ENCODE data around the gene VWF.
"Not testable (repeated sequence)": the region's sequence is repeated elsewhere in the genome, so short reads cannot be mapped to it uniquely, and the experiment has no call there.

VWF gene

DNA sequence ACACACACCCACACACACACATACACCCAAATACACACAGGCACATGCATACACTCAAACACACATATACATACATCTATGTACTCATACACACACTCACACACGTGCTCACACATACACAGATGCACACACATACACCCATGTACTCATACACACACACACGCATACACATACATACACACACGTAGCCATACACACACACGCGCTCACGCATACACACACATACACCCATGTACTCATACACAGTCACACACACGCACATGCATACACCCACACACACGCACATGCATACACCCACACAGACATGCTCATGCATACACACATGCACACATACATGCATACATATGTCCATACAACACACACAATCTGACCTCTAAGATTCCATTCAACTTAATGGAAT, 91.7 kb downstream of the VWF start:
- no peak for DNase-seq (ENCODE audit: low spot score)

DNA sequence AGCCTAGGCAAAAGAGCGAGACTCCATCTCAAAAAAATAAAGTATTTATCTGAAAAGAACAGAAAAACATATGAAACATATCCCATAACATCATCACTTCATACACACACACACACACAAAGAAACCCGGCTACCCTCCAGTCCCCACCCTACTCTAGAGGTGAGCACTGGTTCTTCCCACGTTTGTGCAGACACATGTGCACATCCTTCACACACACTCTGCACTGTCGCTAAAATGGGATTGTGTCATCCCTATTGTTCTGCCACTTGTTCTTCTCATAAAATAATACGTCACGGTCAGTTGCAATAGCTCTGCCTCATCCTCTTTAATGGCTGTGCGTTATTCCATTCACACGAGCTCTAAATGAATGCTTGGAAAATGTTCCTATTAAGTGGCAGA, 93.5 kb downstream of the VWF start:
- DNase-seq (ENCODE audit: low spot score) = no peak

DNA sequence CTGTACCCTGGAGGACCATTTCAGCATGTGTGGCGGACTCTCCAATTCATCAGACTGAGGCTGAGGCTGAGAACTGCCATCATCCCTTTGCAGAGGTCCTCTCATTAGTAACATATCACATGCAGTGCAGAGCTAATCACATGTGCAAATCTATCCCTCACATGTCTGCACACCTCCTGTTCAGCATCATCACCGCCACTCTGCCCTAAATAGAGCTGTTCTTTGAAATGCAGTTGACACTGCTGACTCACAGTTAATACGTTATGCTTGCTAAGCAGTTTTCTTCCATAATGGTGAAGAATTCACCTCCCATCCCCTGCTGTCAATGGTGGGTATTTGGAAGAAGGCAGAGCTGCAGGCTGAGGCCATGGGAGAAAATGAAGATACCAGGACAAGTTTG, 94.4 kb downstream of the VWF start:
- no peak for DNase-seq (ENCODE audit: low spot score)

DNA sequence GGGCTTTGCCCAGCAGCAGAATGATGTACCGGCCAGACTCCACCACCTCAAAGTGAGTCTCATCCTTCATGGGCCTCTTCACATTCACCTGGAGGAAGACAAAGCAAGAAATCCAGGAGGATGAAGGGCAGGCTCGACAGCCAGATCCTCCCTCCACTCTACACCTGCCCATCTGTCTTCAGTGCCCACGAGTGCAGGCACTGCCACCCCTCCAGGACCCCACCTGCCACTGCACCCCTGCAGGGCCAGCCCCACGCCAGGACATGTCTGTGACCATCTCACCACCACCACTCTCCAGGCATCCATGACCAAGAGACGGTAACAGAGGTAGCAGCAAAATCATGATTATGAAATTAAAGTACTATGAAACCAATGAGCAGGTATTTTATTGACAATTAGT, 95.1 kb downstream of the VWF start:
- DNase-seq (ENCODE audit: low spot score) = no peak

DNA sequence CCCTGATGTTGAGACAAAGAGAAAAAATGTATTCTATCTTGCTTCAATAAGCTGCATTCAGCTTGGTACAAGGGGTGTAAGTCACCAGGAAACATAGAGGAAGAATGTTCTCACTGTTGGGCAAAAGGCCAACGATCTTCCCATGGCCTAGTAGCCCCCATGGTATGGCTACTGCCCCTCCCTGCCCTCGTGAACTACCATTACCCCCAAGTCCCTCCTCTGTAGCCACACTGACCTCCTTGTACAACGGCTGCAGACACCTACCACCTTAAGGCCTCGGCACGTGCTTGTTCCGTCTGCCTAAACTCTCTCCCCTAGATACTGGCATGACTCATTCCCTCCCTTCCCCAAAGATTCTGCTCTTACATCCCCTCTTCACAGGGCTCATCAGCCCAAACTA, 97.5 kb downstream of the VWF start:
- DNase-seq (ENCODE audit: low spot score) = no peak

DNA sequence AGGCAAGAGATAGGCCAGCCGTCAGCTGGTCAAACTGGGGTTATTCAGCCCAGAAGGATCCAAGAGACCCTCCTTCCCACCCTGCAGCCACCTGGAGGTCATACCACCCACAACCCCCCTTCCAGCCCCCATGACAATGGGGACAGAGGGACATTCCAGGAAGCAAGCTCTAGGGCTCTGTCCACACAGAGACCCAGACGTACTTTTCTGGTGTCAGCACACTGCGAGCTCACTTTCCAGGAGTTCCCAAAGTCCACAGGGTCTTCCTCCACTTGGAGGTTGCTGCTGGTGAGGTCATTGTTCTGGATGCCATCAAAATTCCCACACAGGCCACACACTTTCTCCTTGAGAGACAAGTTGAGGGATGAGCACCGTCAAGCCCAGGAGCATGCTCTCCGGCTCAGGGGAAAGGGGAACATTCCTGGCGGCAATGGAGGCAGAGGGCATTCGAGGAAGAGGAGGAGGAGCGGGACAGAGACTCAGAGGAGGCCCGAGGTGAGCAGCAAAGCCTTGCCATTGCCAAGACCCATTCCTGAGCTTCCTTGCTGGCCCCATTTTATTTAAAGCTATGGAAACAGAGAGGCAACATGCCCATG, 98.7 kb downstream of the VWF start:
- DNase-seq (ENCODE audit: low spot score) = not testable (repeated sequence)

DNA sequence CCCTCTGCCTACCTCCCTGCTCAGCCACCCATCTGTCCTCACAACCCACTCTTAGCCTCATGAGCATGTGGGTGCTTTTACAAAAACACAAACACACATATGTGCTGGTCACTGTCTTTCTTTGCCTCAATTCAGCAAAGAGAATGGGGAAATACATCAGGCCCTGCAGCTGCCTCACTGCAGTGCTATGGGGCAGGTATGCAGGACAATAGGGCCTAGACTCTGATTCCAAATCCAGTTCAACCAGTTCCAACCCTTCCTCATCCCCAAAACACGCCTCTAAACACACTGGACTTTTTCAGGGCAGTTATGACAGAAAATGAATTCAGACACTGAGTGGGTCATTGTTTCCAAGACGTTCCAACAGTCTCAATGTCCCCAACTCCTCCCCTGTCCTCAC, 100.4 kb downstream of the VWF start:
- DNase-seq (ENCODE audit: low spot score) = not testable (repeated sequence)

DNA sequence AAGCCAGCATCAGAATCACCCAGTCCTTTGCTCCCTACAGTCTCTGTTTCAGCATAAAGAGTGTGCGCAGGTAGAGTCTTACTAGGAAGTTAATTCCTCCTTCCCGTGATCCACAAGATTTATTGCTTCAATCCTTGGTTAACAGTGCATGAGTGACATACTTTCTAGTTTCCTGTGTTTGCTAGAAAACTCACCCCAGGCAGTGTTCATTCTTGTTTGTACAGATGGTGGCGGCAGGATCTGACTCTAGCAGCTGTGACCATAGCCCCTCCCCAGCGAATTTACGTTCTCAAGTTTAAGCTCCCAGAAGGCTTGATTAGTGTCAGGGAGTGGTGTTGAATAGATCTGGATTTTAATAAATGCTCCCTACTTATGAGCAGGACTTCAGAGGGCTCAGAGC, 103.5 kb downstream of the VWF start:
- DNase-seq (ENCODE audit: low spot score) = no peak

DNA sequence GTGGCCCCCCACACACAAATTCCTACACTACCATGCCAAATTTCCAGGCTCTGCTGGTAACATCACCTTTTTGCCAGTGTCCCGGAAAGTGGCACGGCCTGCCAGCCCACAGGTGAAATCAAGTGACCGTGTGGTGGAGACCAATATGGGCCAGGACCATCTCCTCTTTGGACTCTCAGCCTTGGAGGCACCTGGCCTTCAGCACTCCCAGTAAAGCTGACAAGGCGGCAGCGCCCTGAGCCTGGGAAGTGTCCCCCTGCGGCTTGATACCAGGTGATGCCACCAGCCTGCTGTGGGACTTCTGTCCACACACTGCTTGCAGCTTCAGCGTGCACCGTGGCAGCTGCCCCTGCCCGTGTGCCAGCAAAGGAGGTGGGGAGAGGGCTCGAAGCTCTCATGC, 104.0 kb downstream of the VWF start:
- not testable (repeated sequence) for DNase-seq (ENCODE audit: low spot score)

DNA sequence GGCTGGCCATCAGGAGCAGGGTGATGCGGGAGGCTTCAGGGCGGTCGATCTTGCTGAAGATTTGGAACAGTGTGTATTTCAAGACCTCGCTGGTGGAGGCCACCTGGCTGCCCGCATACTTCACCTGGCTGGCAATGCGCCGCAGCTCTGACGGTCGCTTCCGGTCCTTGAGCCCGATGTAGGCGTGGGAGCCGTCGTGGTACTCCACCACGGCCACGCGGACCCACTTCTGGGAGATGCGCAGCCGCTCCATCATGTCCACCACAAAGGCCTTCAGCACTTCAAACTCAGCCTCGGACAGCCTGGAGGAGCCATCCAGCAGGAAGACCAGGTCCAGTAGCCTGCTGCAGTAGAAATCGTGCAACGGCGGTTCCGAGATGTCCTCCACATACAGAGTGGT, 105.2 kb downstream of the VWF start:
- not testable (repeated sequence) for DNase-seq (ENCODE audit: low spot score)

DNA sequence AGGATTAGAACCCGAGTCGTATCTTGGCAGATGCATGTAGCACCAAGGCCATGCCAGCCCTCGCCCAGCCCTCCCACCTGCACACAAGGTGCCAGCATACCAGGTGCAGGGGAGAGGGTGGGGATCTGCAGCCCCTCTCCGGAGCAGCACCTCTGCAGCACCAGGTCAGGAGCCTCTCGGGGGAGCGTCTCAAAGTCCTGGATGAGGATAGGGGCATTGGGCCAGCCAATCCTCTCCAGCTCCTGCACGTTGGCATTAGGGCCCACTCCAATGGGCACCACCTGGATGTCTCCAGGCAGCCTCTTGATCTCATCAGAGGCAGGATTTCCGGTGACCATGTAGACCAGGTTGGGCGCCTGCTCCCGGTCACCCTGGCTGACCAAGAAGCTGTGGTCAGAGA, 106.2 kb downstream of the VWF start:
- no peak for DNase-seq (ENCODE audit: low spot score)

DNA sequence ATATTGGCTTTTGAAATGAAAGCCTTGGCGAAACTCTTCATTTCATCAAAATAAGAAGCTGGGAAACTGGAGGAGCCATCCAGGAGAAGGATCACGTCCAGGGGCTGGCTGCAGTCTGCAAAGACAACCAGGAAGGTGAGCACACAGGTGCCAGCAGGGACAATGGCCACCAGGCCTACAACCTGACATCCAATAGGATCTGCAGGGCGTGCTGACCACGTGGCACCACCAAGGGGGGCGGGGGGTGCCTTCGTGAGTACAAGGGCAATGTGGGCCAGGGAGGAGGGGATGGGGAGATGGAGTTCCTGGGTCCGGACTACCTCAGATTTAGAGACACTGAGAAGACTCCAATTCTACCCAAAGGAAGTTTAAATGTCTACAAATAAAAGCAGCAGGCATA, 107.7 kb downstream of the VWF start:
- DNase-seq (ENCODE audit: low spot score) = no peak

DNA sequence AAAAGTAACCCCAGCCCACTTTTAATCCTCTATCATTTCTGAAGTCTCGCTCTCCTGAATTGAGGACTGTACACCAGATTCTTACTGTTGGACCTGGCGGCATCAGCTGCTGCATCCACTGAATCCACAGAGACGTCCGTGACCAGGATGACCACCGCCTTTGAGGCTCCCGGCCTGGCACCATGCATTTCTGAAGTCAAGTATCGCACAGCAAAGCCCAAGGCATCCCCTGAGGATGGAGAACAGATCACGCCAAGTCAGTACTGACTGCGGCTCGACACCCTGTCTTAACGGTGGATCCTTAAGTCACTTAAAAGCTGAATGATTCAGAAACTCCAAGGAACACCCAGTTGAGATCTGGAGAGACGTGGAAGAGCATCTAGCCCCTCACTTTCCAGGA, 108.5 kb downstream of the VWF start:
- not testable (repeated sequence) for DNase-seq (ENCODE audit: low spot score)

DNA sequence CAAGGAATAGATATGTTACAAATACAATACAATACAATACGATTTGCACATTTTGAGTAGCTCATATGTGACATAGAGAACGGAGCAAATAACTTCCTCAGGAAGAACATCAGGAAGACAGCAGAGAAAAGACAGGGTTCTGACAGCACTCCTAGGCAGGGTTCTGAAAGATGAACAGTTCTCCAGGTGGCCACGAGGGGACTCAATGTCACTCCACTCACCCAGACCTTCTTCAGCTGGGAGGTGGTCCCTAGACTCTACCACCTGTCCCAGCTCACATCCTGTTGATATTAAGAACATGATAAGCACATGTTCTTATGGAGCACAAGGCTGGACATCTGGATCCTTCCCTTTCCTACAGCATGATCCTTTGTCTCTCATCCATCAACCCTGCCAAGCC, 109.2 kb downstream of the VWF start:
- DNase-seq (ENCODE audit: low spot score) = not testable (repeated sequence)

DNA sequence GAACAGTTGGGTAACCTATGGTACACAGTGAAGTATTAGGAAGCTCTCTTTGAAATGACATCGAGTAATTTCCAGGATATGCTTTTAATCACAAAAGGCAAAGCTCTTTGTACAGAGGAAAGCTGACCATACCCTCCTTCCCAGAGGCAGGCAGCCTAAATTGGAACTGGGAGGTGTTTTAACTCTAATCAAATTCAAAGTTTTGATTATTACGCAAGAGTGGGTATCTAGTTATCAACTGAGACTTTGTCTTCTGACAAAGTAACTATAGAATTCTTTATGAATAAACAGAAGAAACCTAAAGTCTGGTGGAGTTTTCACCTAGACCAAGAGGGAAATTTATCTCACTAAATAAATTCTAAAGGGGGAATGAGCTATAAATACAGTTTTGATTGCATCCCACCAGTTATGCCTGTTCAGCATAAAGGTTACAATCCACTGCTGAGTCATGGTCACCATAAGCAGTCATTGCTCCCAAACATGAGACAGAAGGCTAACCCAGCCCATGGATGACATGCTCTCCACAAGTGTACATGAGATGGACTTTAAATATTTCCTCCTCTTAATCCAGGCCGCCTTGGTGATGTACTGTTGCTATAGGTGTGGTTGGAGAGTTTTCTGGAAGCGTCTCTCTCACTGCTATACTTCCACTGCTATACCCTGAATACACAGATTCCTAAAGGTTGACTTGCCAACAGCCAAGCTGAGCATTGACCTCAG, 113.7 kb downstream of the VWF start:
- DNase-seq (ENCODE audit: low spot score) = not testable (repeated sequence)

DNA sequence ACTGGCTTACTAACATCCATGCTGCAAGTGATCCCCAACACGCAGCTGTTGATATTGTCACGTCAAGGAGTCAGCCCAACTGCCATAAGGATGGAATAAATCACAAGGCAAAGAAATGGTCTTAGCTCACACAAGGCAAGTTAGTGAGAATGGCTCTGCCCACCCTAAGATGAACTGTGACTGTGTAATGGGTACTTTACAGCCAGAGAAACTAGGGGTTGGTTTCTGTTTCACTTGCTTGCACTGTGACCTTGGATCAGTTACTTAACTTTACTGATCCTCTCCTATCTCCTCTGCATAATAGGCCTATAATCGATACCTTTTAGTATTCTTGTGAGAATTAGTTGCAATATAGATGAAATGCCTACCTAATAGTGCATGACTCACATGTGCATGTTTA, 127.2 kb downstream of the VWF start:
- no peak for DNase-seq (ENCODE audit: low spot score)

DNA sequence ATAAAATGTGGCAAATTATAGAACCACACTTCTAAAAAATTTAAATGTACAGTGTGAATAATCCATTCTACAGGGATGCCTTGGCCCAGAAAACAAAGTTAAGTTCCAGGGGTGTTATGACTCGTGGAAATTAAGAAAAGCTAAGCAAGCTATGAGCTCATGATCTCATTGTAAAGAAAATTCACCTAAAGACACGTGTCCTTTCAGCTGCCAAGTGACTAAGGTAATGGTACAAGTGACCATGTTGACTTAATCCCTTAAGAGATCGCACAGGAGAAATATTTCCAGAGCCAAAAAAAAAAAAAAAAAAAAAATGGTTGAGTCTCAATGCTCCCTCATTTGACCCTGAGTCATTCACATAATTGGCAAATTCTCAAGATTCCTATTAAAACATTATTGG, 128.0 kb downstream of the VWF start:
- DNase-seq (ENCODE audit: low spot score) = no peak

DNA sequence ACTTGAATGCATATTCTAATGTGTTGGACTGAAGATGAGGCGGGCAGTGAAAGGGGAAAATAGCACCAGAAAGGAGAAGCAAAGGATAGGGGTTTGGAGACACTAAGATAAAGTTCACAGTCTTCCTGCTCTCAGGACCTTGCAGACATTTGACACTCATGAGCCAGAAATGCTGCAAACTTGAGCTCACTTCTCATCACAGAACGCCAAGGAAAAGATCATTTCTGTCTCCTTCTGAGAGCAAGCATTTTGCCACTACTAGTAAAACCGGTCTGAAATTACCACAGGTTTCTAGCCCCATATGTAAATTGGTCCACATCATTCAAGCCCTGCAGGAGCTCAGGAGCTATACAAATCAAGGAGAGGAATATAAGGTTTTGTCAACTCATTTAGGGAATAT, 134.8 kb downstream of the VWF start:
- no peak for DNase-seq (ENCODE audit: low spot score)

DNA sequence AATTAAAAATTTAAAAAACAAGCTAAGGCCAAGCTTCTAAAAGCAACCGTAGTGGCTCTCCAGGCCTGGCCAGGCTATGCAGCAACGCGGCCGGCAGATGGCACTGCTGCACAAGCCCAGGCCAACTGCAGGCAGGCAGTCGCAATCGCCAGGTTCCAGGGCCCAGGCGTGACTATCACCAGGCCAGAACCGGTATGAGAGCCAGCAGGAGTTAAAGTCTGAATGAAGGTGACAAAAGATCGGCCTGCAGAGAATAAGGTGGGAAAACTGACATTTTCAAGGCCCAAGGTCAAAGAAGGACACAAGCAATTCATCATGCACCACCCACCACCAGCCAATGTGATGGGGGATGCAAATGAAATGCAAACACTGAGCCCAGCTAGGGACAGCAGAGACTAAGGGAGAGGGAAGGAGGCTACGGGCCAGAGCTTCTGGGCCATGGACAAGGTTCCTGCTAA, 135.8 kb downstream of the VWF start:
- DNase-seq (ENCODE audit: low spot score) = peak; percentile 78

DNA sequence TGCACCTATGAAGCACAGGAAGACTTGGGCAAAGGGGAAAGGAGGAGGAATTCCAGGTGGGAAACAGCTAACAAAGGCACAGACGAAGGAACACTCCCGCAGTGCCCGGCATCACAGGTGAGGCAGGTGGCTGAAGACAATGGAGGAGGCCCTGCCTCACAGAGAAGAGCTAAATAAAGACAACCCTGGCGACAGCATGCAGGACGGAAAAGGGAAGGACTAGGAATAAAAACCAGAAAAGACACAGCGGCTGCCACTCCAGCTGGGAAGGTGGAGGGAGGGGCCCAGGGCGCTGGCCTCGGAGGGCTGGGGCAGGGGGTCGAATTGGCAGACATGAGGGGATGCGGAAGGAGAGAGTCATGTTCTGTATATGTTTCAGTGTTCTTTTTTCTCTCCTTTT, 136.4 kb downstream of the VWF start:
- no peak for DNase-seq (ENCODE audit: low spot score)

DNA sequence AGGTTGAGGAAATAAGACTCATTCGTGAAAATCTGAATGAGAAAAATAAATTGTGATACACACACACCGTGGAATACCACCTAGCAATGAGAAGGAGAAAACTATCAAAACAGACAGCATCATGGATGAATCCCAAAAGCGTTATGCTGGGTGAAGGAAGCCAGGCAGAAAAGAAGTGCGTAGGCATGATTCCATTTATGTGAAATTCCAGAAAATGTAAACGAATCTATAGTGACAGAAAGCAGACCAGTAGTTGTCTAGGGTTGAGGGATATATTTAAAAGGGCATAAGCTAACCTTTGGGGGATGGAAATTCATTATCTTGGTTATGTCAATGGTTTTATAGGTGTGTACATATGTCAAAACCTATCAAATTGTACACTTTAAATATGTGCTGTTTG, 136.9 kb downstream of the VWF start:
- no peak for DNase-seq (ENCODE audit: low spot score)

DNA sequence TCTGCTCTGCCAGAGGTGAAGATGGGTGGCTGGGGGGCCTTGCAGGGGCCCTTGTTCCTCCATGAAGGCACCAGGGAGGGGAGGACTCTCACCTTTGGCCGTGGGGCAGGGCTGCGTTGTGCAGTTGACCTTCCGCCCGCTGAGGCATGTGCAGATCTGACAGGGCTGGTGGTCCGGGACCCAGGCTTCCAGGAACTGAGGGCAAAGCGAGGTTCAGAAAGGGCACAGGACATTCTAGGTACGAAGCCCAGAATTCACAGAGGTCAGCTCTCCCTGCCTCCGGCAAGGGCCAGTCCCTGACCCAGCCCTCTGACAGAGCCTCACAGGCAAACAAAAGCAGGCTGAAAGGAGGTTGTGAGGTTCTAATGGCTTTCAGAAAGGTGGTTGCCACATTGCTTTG, 139.0 kb downstream of the VWF start:
- no peak for DNase-seq (ENCODE audit: low spot score)

DNA sequence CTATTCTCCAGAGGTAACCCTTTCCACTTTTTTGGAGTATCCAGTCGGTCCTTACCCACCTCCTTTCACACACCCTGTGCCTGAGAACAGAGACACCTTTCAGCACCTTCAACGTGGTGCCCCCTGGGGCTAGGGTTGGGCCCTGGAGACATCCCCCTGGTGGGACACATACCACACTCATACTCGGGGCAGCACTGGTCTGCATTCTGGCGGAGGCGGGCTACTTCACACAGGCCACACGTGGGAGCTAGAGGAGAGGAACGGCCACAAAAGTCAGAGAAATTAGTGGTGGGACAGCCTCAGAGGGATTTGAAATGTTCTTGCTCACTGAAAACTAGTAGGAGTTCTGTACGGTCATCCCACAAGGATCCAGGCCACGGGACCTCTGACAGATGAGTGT, 139.6 kb downstream of the VWF start:
- DNase-seq (ENCODE audit: low spot score) = no peak

DNA sequence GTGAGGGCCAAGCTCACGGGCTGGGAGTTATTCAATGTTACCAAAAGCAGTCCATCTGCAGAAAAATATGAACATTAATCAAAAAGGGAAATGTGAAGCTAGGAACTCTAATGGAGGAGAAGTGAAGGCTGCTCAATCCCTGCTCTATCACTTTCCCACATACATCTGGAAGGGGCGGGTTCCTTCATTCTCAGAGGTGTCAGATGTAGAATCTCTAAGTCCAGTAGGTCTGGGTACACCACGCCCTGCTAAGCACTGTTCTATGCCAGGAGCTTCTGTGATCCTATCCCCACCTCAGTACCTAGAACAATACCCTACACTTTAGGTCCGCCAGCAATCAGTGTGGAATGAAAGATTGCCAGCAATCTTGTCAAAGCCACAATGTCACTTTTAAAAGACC, 142.4 kb downstream of the VWF start:
- no peak for DNase-seq (ENCODE audit: low spot score)
